Right atrium auricular region (tissue), 2 donors: Measurements from ENCODE around the gene ZNF319. TPM values are rescaled to one million over a fixed set of nuclear protein-coding genes. Genes with fewer than 3 reads are reported as not detected.
A peak's percentile ranks its signal among the peaks of the same experiment; 100 is the strongest.

Experiments used
- DNase-seq: peaks from one replicate; pipeline ENCODE4 v3.0.0-alpha.2; 2019; ENCODE audit warnings: low spot score
- H3K27ac ChIP-seq, 2 donors: fragments of 200-600 bp; sonication (generic); 1 replicate in 1 of 2; 2 replicates in 1 of 2; pipeline ENCODE4 v1.5.1; 2016 to 2019
- H3K27me3 ChIP-seq, 2 donors: fragments of 200-600 bp; sonication (generic); one replicate each; pipeline versions ENCODE4 v1.5.1 to v1.6.0; 2017 to 2019
- H3K36me3 ChIP-seq: fragments of 200-600 bp; sonication (generic); one replicate; pipeline ENCODE4 v1.5.1; 2016
- H3K4me1 ChIP-seq, 2 donors: fragments of 200-600 bp; sonication (generic); one replicate each; pipeline versions ENCODE4 v1.5.1 to v1.6.0; 2017 to 2019
- H3K4me3 ChIP-seq, 2 donors: fragments of 200-600 bp; sonication (generic); 1 replicate in 1 of 2; 2 replicates in 1 of 2; pipeline ENCODE4 v1.5.1; 2017 to 2019; ENCODE audit warnings: mild to moderate bottlenecking in 1 of 2, moderate library complexity in 1 of 2
- H3K9me3 ChIP-seq, 2 donors: fragments of 200-600 bp; sonication (generic); one replicate each; pipeline ENCODE4 v1.5.1; 2019
- CTCF ChIP-seq, 2 donors: fragments of 200-600 bp; sonication (generic); IDR thresholded peaks; one replicate each; pipeline ENCODE4 v1.5.1; 2019; ENCODE audit warnings: antibody characterized with exemption in 2 of 2
- total RNA-seq, 2 donors: library from RNA; depleted of rRNA; stranded (reverse); fragments of >200 nt; gene quantifications; one replicate each; pipeline ENCODE4 v1.1.0, GENCODE V29; 2016

The ZNF319 gene
- total RNA-seq, 2 donors from 2014 or later, result 5.1 to 6.6 TPM

DNA sequence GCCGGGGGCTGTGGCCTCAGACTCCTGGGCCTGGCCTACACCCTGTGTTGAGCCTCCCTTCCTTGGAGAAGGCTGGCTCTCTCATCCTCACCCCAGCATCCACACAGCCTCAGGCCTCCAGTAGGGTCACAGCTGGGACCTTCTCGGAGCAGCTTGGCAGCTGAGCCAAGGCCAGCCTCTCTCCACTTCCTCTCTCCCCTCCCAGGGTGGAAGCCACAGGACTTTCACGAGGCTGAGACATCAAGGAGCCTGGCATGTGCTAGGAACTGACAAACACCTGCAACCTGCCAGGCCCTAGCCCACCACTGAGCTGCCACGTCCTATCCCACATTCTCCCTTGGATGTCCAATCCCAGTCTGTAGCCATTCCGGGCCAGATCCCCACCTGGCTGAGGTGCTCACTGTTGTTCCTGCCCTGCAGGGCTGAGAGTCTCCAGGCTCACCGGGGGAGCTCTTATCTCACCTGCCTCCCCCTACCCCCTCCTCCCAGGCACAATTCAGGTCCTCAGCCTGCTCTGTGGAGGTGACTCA, 28.1 kb upstream of the ZNF319 start:
- H3K27ac ChIP-seq, result peak overlapping the region; percentile 91 to 92
- DNase-seq, result no peak
- H3K27me3 ChIP-seq, result no peaks in the 10 kb centered on the region
- H3K4me1 ChIP-seq, result peaks cover 0 to 91% of the 10 kb centered on the region in 2 donors
- no peaks in the 10 kb centered on the region for H3K36me3 ChIP-seq
- TF ChIP-seq CTCF (IDR thresholded peaks at IDR 0.05), result no peak
- H3K9me3 ChIP-seq, result no peaks in the 10 kb centered on the region
- H3K4me3 ChIP-seq, result no peak overlapping the region

- Histone ChIP-seq H3K27ac (peak overlapping the region; percentile 91 to 92), H3K4me3 (peak overlapping the region; percentile 58 to 68)
These were observed 27.5 kb upstream of the ZNF319 start for GRCh38 chr16:58027916-58028455.

GRCh38 chr16:58027161-58027915, 26.9 kb upstream of the ZNF319 start:
- no peak for DNase-seq
- Histone ChIP-seq H3K4me3 (peak overlapping the region; percentile 58 to 68), H3K9me3 (no peaks in the 10 kb centered on the region), H3K27ac (peak overlapping the region; percentile 91 to 92), H3K36me3 (no peaks in the 10 kb centered on the region), H3K4me1 (peaks cover 0 to 91% of the 10 kb centered on the region in 2 donors), H3K27me3 (no peaks in the 10 kb centered on the region)
- no peak for TF ChIP-seq CTCF (IDR thresholded peaks at IDR 0.05)

More at GRCh38 chr16:58027916-58028455, 27.5 kb upstream of the ZNF319 start:
- no peaks in the 10 kb centered on the region for H3K27me3 ChIP-seq
- no peak for DNase-seq
- H3K36me3 ChIP-seq, result no peaks in the 10 kb centered on the region
- H3K4me1 ChIP-seq, result peaks cover 0 to 91% of the 10 kb centered on the region in 2 donors
- TF ChIP-seq CTCF (IDR thresholded peaks at IDR 0.05), result no peak
- H3K9me3 ChIP-seq, result no peaks in the 10 kb centered on the region

- no peaks in the 10 kb centered on the region for H3K36me3 ChIP-seq
- peaks cover 0 to 91% of the 10 kb centered on the region in 2 donors for H3K4me1 ChIP-seq
- no peaks in the 10 kb centered on the region for H3K9me3 ChIP-seq
- TF ChIP-seq CTCF (IDR thresholded peaks at IDR 0.05), result no peak
- no peaks in the 10 kb centered on the region for H3K27me3 ChIP-seq
- peak overlapping the region; percentile 58 to 68 for H3K4me3 ChIP-seq
- DNase-seq, result no peak
- peak overlapping the region; percentile 91 to 92 for H3K27ac ChIP-seq
These were observed 26.3 kb upstream of the ZNF319 start for GRCh38 chr16:58026705-58027160.

- peak overlapping the region; percentile 91 to 92 for H3K27ac ChIP-seq
These were observed 25.8 kb upstream of the ZNF319 start for GRCh38 chr16:58026139-58026704.

More at GRCh38 chr16:58026139-58026704, 25.8 kb upstream of the ZNF319 start:
- Histone ChIP-seq H3K9me3 (no peaks in the 10 kb centered on the region), H3K4me3 (peak overlapping the region; percentile 58 to 68), H3K27me3 (no peaks in the 10 kb centered on the region), H3K4me1 (peaks cover 0 to 92% of the 10 kb centered on the region in 2 donors), H3K36me3 (no peaks in the 10 kb centered on the region)
- no peak for TF ChIP-seq CTCF (IDR thresholded peaks at IDR 0.05)
- no peak for DNase-seq
